DOHH2 (cell line): Measurements from ENCODE around the gene C2CD4D.

ENCODE experiments used
- H3F3A ChIP-seq: fragments of 200-600 bp; sonication (generic), shearing (Covaris generic); 2 replicates; pipeline ENCODE4 v1.6.0; 2016; ENCODE audit warnings: antibody characterized with exemption, mild to moderate bottlenecking; ENCODE audit not compliant: control insufficient read depth, insufficient read depth
- H3K27ac ChIP-seq: fragments of 200-600 bp; sonication (generic); 2 replicates; pipeline ENCODE4 v1.5.1; 2014; ENCODE audit warnings: low read depth, mild to moderate bottlenecking, low read length, moderate library complexity
- H3K27me3 ChIP-seq: fragments of 200-600 bp; sonication (generic); 2 replicates; pipeline ENCODE4 v1.6.1; 2014; ENCODE audit warnings: mild to moderate bottlenecking, low read length, mixed read lengths; ENCODE audit not compliant: control insufficient read depth
- H3K36me3 ChIP-seq: fragments of 200-600 bp; sonication (generic); 2 replicates; pipeline ENCODE4 v1.6.1; 2014; ENCODE audit warnings: mild to moderate bottlenecking, low read length, moderate library complexity, mixed read lengths; ENCODE audit not compliant: control insufficient read depth
- H3K4me1 ChIP-seq: fragments of 200-600 bp; sonication (generic); 2 replicates; pipeline ENCODE4 v1.6.1; 2014; ENCODE audit warnings: mild to moderate bottlenecking, low read length, mixed read lengths; ENCODE audit not compliant: control insufficient read depth
- H3K4me2 ChIP-seq: fragments of 200-600 bp; sonication (generic); 2 replicates; pipeline ENCODE4 v1.6.0; 2014; ENCODE audit warnings: mild to moderate bottlenecking, low read length, moderate library complexity
- H3K4me3 ChIP-seq: fragments of 200-600 bp; sonication (generic); 2 replicates; pipeline ENCODE4 v1.5.1; 2014; ENCODE audit warnings: mild to moderate bottlenecking, low read length, mixed read lengths
- H3K79me2 ChIP-seq: fragments of 200-600 bp; sonication (generic); 2 replicates; pipeline ENCODE4 v1.6.1; 2014; ENCODE audit warnings: mild to moderate bottlenecking, low read length, mixed read lengths; ENCODE audit not compliant: control insufficient read depth
- H3K9me2 ChIP-seq: fragments of 200-600 bp; sonication (generic); replicated peaks from 2 replicates; pipeline ENCODE4 v1.6.1; 2014; ENCODE audit warnings: mild to moderate bottlenecking, low read length, mixed read lengths; ENCODE audit not compliant: control insufficient read depth
- H3K9me3 ChIP-seq: fragments of 200-600 bp; sonication (generic); 2 replicates; pipeline ENCODE4 v1.6.1; 2014; ENCODE audit warnings: antibody characterized with exemption, low read length, mixed read lengths; ENCODE audit not compliant: control insufficient read depth, insufficient read depth
- H4K20me1 ChIP-seq: fragments of 200-600 bp; sonication (generic); 2 replicates; pipeline ENCODE4 v1.6.0; 2014; ENCODE audit warnings: low read depth, mild to moderate bottlenecking, antibody characterized with exemption, low read length, moderate library complexity; ENCODE audit not compliant: control insufficient read depth, insufficient read depth
- EZH2phosphoT487 ChIP-seq: fragments of 200-600 bp; sonication (generic); IDR thresholded peaks from 2 replicates; pipeline ENCODE4 v1.6.1; 2017; ENCODE audit warnings: borderline replicate concordance, mild to moderate bottlenecking, antibody characterized with exemption, low read length, moderate library complexity, mixed read lengths
- TF ChIP-seq, protein P1 (sequence below): fragments of 200-600 bp; sonication (generic); IDR thresholded peaks from one replicate; pipeline ENCODE4 v1.5.1; 2014; ENCODE audit warnings: antibody characterized with exemption, mild to moderate bottlenecking, low read depth, low read length; ENCODE audit not compliant: poor library complexity, severe bottlenecking

Gene C2CD4D

DNA sequence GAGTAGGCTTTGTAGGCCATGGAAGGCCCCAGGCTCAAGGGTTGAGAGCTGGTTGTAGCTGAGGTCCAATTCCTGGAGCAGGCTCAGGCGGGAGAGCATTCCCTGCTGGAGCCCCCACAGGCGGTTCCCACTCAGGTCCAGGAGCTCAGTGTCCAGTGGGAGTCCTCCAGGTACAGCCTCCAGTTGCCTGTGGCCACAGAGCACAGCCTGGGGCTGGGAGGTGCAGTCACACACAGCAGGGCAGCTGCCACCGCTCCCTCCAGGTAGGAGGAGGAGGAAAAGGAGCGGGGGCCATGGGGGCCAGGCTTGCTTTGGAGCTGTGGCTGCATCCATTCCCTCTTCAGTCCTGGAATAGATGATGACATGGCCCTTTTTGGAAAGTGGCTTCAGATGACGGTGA lies 37.2 kb downstream of the C2CD4D start:
- no peaks in the 10 kb centered on the region for H3F3A ChIP-seq
- no peaks in the 10 kb centered on the region for H3K9me3 ChIP-seq
- H3K27me3 ChIP-seq, result peaks cover 22% of the 10 kb centered on the region
- peaks cover 13% of the 10 kb centered on the region for H3K4me1 ChIP-seq
- no peaks in the 10 kb centered on the region for H3K36me3 ChIP-seq
- H3K4me3 ChIP-seq, result no peak overlapping the region
- TF ChIP-seq, protein P1, sequence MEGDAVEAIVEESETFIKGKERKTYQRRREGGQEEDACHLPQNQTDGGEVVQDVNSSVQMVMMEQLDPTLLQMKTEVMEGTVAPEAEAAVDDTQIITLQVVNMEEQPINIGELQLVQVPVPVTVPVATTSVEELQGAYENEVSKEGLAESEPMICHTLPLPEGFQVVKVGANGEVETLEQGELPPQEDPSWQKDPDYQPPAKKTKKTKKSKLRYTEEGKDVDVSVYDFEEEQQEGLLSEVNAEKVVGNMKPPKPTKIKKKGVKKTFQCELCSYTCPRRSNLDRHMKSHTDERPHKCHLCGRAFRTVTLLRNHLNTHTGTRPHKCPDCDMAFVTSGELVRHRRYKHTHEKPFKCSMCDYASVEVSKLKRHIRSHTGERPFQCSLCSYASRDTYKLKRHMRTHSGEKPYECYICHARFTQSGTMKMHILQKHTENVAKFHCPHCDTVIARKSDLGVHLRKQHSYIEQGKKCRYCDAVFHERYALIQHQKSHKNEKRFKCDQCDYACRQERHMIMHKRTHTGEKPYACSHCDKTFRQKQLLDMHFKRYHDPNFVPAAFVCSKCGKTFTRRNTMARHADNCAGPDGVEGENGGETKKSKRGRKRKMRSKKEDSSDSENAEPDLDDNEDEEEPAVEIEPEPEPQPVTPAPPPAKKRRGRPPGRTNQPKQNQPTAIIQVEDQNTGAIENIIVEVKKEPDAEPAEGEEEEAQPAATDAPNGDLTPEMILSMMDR, result no peak
- no peaks in the 10 kb centered on the region for H3K9me2 ChIP-seq
- H3K27ac ChIP-seq, result no peak overlapping the region
- no peaks in the 10 kb centered on the region for H3K79me2 ChIP-seq
- H3K4me2 ChIP-seq, result no peak overlapping the region
- no peaks in the 10 kb centered on the region for H4K20me1 ChIP-seq

DNA sequence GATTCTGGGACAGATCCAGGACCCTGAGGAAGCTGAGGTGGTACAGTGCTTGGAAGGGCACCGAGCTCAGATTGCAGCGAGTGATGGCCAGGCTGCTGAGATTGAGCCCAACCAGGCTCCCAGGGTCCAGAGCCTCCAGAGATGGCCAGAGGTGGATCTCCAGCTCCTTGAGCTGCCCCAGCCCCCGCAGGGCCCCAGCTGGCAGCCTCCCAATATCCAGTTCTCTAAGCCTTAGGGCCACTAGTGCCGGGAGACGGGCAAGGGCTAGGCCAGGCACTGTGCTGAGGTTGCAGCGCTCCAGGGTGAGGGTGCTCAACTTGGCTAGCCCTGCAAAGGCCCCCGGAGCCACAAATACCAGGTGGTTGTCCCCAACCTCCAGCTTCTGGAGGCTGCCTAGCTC lies 37.8 kb downstream of the C2CD4D start:
- Histone ChIP-seq H3K4me3 (no peak overlapping the region), H4K20me1 (no peaks in the 10 kb centered on the region), H3K9me3 (no peaks in the 10 kb centered on the region), H3F3A (no peaks in the 10 kb centered on the region), H3K27ac (no peak overlapping the region), H3K4me1 (peaks cover 13% of the 10 kb centered on the region), H3K9me2 (no peaks in the 10 kb centered on the region), H3K27me3 (peaks cover 22% of the 10 kb centered on the region), H3K36me3 (no peaks in the 10 kb centered on the region), H3K79me2 (no peaks in the 10 kb centered on the region), H3K4me2 (no peak overlapping the region)
- TF ChIP-seq, protein P1, result no peak
- no peak for TF ChIP-seq EZH2phosphoT487

DNA sequence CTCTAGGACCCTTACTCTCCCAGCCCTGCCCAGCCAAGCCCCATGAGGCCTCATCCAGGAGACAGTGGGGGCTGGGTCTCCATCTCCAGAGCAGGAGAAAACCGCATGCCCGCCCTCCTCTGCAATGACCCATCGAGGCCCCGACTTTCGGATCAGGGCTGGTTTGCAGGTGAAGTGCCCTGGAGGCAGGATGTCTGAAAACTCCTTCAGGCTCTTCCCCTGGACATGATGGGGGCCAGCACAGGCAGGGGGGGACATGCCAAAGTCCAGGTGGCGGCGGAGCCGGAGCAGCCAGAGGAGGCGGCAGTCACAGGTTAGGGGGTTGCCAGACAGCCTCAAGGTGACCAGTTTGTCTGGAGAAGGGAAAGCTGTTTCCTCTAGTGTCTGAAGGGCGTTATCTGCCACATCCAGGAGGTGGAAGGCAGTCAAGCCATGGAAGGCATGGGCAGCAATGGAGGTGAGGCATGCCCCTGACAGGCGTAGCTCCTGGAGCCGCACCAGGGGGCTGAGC lies 38.3 kb downstream of the C2CD4D start:
- no peaks in the 10 kb centered on the region for H3F3A ChIP-seq
- no peak overlapping the region for H3K4me2 ChIP-seq
- no peak overlapping the region for H3K27ac ChIP-seq
- TF ChIP-seq EZH2phosphoT487, result no peak
- no peaks in the 10 kb centered on the region for H3K36me3 ChIP-seq
- H3K9me2 ChIP-seq, result no peaks in the 10 kb centered on the region
- H3K27me3 ChIP-seq, result peaks cover 22% of the 10 kb centered on the region
- H3K9me3 ChIP-seq, result no peaks in the 10 kb centered on the region
- no peaks in the 10 kb centered on the region for H4K20me1 ChIP-seq
- peaks cover 13% of the 10 kb centered on the region for H3K4me1 ChIP-seq
- no peak overlapping the region for H3K4me3 ChIP-seq
- H3K79me2 ChIP-seq, result no peaks in the 10 kb centered on the region

DNA sequence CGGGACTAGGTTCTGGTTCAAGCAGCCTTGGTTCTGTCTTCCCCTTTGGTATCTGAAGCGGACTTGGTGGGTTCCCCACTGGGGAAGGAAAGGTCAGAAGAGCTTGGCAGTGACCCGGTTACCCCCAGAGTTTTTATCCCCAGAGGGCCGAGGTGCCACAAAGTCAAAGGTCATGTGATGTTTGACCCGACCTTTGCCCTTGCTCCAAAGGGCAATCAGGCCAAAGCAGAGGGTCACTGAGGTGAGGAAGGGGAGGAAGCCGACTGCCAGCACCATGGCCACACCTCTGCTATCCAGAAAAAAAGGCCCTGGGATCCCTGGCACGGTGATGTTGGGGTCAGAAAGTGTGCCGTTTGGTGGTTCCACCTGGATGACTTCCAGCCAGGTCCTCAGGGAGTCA lies 38.8 kb downstream of the C2CD4D start:
- Histone ChIP-seq H3K27me3 (peaks cover 20% of the 10 kb centered on the region), H3K36me3 (no peaks in the 10 kb centered on the region), H3K79me2 (no peaks in the 10 kb centered on the region), H3K9me2 (no peaks in the 10 kb centered on the region), H3K9me3 (no peaks in the 10 kb centered on the region), H3K4me2 (no peak overlapping the region), H3K4me3 (no peak overlapping the region), H3K4me1 (peaks cover 13% of the 10 kb centered on the region), H3K27ac (no peak overlapping the region), H3F3A (no peaks in the 10 kb centered on the region), H4K20me1 (no peaks in the 10 kb centered on the region)
- TF ChIP-seq, protein P1, result no peak
- TF ChIP-seq EZH2phosphoT487, result no peak
